ENCODE results near the gene FSTL4.

DNA sequence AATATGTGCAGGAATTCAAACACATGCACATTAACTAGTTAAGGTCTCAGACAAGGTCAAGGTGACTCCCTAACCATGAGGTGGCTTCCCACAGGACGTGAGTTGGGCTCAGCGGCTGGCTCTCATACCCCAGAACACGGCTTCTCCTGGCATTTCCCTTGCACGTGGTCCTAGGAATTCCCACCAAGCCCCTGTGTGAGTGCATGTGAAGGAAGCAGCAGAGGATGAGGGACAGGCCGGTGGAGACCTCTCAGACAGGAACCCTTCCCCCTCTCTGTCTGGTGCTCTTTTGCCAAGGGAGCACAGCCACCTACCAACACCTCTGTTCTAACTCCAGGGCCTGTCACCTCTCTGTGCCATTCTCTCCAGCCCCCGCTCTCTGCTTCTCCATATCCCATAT is 271.0 kb downstream of the FSTL4 start:
- TF ChIP-seq, protein P1, sequence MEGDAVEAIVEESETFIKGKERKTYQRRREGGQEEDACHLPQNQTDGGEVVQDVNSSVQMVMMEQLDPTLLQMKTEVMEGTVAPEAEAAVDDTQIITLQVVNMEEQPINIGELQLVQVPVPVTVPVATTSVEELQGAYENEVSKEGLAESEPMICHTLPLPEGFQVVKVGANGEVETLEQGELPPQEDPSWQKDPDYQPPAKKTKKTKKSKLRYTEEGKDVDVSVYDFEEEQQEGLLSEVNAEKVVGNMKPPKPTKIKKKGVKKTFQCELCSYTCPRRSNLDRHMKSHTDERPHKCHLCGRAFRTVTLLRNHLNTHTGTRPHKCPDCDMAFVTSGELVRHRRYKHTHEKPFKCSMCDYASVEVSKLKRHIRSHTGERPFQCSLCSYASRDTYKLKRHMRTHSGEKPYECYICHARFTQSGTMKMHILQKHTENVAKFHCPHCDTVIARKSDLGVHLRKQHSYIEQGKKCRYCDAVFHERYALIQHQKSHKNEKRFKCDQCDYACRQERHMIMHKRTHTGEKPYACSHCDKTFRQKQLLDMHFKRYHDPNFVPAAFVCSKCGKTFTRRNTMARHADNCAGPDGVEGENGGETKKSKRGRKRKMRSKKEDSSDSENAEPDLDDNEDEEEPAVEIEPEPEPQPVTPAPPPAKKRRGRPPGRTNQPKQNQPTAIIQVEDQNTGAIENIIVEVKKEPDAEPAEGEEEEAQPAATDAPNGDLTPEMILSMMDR (IDR thresholded peaks at IDR 0.05; ENCODE audit: poor library complexity): no peak
- TF ChIP-seq EZH2 (IDR thresholded peaks at IDR 0.05; ENCODE audit: borderline replicate concordance) (no peak), EZH2phosphoT487 (IDR thresholded peaks at IDR 0.05; ENCODE audit: low read depth, severe bottlenecking, unreplicated experiment) (no peak)
